ENCODE measurements around the gene TUBG2.

- TF ChIP-seq CTCF (IDR thresholded peaks at IDR 0.05) (no peak), EZH2 (IDR thresholded peaks at IDR 0.05; ENCODE audit: borderline replicate concordance, insufficient read depth, low read depth, low read length, poor library complexity, severe bottlenecking) (no peak)
These were observed 23.1 kb downstream of the TUBG2 start, which contains the start of gene CNTNAP1 for GRCh38 chr17:42681976-42682721.
